ENCODE data around the gene GBP7.

The GBP7 gene

GRCh38 chr1:89104687-89105086, 71.1 kb downstream of the GBP7 start:
- DNase-seq, result no peak

GRCh38 chr1:89104147-89104546, 71.7 kb downstream of the GBP7 start:
- DNase-seq, result no peak

GRCh38 chr1:89102021-89102420, 73.8 kb downstream of the GBP7 start:
- no peak for DNase-seq

DNA sequence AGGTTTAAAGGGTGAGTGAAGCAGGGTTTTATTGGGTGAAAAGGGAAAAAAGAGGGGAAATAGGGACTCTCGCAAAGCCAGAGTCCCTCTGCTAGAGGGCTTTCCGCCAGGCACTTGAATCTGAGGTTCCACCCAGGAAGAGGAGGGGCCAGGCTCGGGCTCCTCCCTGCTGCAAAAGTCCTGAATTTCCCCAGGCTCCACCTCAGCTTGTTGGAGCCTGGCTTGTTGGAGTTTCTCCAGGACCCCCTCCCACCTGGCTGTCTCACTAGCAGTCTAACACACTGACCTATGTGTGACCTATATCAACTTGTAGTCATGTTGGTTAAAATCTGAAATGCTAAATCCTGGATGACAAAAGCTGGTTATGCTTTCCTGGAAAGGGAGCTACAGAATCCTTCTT, 75.4 kb downstream of the GBP7 start:
- no peak for DNase-seq

GRCh38 chr1:89098857-89099256, 76.9 kb downstream of the GBP7 start:
- no peak for DNase-seq

- DNase-seq, result no peak
Measured at GRCh38 chr1:89095737-89096136, 80.1 kb downstream of the GBP7 start.

DNA sequence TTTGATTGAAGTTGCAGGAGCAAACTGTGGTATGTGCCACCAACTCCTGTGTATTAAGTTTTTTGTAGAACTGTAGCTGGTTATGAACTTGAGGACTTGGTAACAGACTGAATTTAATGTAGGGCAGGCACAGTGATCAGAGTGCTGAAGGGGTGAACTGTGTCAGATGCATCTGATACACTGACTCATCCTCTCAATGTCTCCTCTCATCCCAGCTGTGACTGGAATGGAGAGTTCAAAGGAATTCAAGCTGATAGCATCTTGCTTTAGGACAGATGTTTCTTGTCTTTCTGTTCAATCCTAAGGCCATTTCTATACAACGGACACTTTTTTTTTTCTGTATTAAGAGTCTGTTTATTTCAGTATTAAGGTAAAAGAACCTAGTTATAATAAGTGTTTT, 85.8 kb downstream of the GBP7 start:
- no peak for DNase-seq

GRCh38 chr1:89088572-89088971, 87.2 kb downstream of the GBP7 start:
- DNase-seq, result no peak

DNA sequence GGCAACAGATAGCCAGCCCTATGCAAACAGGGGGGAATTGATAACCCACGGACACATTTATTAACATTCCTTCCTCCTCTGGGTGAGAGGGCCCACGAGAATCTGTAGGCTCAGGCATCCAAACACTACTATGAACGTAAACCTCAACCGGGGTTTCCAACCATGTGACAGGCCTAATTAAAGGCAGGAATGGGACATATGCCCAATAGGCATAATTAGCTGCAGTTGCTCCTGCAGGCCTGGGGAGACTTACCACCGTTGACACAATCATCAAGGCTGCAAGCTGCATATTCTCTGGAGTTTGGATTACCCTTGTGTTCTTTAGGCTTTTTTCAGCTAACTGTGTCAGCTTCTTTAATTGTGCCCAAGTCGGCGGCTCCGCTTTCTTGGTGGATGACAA, 88.6 kb downstream of the GBP7 start:
- DNase-seq, result no peak

- DNase-seq, result no peak
Measured at GRCh38 chr1:89085781-89086180, 90.0 kb downstream of the GBP7 start.

All from activated T-cell treated with anti-CD3 and anti-CD28 coated beads, Interleukin-2, amount 50 U/mL, for 1 hour (primary cell).